ENCODE results near the gene MAGI2.

The MAGI2 gene

DNA sequence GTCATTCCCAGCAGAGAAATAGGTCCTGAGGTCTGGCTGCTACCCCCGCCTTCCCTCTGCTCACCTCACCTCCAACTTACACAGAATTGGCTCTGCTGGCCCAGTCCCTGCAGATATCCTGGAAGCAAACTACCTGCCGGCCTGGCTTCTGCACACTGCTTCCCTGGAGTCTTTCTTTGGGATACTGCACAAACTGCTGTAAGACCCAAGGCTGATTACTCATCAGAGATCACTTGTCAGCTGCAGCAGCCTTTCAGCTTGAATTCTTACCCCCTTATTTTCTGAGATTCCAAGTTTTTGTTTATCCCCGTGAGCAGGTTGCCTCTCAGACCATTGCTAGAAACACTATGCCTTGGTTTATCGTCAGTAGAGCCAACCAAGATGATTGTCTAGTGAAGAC lies 1228.5 kb downstream of the MAGI2 start:
- no peak for DNase-seq (ENCODE audit: low read depth)

GRCh38 chr7:78223598-78223997 lies 1229.9 kb downstream of the MAGI2 start:
- DNase-seq (ENCODE audit: low read depth), result no peak

- DNase-seq (ENCODE audit: low read depth), result no peak
Measured at GRCh38 chr7:78222001-78222751, 1231.3 kb downstream of the MAGI2 start.

GRCh38 chr7:78220754-78221153 lies 1232.7 kb downstream of the MAGI2 start:
- no peak for DNase-seq (ENCODE audit: low read depth)

- no peak for DNase-seq (ENCODE audit: low read depth)
Measured at GRCh38 chr7:78218876-78219275, 1234.6 kb downstream of the MAGI2 start.

- no peak for DNase-seq (ENCODE audit: low read depth)
Measured at GRCh38 chr7:78218051-78218450, 1235.4 kb downstream of the MAGI2 start.

DNA sequence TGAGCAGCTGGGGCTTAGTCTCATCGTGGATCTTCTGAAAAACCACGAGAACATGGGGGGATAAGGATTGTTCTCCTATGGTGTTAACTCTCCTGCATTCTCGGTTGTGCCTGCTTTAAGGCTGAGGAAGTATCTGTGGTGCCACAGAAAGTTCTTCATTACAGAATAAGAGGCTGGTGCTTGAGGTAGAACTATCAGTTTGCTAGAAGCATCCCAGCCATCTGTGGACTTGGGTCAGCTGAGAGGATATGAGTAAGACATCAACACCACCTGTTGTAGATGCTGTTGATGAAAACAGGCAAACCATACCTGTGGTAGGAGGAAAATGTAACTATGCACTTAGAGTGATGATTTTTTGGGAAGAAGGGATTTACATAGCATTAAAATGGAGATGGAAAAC lies 1238.3 kb downstream of the MAGI2 start:
- DNase-seq (ENCODE audit: low read depth), result no peak

DNA sequence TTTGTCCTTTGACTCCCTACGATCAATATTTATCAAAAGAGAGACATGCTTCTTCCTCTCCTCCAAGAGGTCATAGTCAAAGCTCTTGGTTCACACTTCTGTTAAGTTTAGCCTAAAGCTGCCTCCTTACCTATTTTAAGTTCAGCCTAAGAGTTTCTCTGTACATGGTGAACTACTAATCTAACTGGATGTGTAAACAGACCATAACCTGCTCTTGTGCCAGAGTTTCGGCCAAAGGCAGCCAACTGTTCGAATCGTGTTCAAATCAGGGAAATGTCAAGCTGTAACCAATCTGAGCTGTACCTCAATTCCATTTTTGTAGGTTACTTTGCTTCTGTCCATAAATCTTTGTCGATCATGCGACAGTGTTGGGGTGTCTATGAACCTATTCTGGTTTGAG lies 1240.1 kb downstream of the MAGI2 start:
- DNase-seq (ENCODE audit: low read depth), result no peak

DNA sequence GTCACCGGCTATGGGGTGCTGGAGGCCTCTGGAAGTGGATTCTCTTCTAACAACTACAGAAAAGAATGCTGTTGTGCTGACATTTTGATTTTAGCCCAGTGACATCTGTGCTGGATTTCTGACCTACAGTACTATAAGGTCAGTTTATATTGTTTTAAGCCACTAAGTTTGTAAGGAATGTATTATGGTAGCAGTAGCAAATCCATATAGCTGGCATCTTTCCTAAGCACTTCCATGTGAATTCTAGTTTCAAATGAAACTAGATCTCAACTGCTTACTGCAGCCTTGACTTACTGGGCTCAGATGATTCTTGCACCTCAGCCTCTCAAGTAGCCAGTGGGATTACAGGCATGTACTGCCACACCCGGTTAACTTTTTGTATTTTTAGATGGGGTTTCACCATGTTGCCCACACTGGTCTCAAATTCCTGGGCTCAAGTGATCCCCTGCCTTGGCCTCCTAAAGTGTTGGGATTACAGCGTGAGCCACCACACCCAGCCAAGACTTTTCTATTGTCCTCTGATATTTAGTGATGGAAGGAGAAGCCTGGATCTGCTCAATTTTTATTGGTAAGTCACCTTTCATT lies 1240.9 kb downstream of the MAGI2 start:
- DNase-seq (ENCODE audit: low read depth), result no peak

DNA sequence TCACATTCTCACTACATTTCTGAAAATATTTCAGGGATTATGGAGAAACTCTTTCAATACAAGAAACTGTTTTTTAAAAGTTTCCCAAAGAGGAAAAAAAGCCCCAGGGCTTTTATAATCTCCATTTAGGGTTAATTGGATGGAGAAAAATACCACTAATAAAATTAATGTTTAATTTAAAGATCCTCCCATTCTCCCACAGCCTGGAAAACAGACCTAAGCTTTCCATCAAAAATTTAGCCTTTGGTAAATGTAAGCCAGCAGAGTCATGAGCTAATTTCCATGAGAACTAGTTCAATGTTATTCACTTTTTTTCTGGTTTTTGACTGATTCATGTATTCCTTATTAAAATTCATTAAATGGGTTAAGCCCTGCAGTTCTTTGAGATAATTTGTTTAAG lies 1246.2 kb downstream of the MAGI2 start:
- DNase-seq (ENCODE audit: low read depth), result no peak

DNA sequence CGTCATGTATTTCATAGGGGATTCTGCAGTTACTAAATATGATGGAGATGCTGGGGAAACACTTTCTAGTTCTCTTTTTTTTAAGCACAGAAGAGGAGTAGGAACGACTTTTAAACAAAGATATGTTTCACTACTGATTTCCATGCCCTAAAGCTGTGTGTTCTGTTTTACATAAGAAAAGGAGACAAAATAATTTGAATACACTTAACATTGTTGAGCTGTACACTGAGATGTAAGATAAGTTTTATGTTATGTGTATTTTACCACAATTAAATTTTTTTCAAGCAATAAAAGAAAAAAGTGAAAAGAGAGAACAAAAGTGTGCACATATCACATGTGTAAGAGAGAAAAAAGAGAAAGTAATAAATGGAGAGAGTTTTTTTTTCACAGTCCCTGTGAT lies 1246.7 kb downstream of the MAGI2 start:
- no peak for DNase-seq (ENCODE audit: low read depth)

DNA sequence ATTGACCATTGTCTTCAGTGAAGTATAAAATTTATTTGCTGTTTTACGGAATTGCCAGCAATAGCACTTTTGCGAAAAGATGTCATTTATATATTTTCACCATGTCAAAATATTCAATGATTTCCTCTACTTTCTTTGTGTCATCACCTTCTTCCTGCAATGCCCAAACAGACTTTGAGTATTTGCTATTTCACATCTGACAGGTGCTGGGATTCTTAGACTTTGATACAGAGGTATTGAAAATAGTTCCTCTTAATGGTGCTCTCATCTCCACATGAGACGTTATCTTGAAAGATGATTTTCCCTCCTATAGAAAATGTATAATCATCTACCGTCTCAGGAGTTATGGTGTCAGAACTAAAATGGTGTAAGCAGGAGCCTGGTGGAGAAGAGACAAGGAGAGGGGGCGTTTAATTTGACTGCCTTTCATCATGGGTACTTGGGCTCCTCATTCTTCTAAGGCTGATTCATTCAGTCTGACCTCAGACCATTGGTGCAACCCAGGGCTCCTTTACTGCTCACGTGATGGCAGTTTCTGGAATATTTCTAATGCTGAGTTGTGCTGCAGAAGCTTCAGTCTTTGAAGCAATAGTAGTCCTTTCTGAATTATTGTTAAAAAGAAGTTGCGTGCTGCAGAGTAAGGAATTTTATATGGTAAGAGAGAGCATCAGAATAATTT lies 1250.3 kb downstream of the MAGI2 start:
- DNase-seq (ENCODE audit: low read depth), result no peak

- no peak for DNase-seq (ENCODE audit: low read depth)
Measured at GRCh38 chr7:78198756-78199155, 1254.7 kb downstream of the MAGI2 start.

- DNase-seq (ENCODE audit: low read depth), result peak; percentile 56
Measured at GRCh38 chr7:78197447-78197846, 1256.0 kb downstream of the MAGI2 start.

DNA sequence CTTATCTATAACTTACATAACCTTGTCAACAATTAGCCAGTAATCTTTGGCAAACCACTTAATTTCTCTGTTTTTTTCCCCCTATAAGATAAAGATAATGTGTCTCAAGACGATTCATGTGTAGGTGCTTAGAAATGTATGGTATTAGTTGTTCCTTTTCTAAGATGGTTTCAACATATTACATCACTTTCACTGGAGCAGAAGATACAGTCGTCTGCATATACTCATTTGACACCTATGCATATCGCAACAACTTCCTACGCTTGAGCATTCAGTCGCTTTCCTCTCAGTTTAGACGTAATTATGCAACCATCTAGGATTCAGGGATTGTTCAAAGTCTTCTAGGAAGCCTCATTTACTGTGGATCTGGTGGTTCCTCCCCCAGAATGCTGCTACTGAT lies 1258.2 kb downstream of the MAGI2 start:
- DNase-seq (ENCODE audit: low read depth), result no peak

DNA sequence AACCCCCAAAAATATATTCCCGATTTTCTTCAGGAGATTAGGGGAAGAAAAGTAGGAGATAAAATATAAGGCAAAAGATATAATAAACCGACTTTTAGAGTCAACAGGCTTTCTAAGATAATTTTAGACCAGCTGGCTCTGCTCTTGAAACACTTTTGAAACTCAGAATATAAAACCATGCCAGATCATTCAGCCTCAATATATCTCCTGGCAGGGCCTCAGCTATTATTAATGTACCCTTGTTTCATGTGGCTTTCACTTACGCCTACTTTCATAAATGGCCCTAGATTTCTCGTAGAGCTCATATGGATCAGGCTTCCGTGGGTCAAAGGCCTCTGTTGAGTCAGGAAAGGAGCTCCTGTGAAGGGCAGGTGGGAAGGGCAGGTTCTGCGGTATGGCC lies 1258.9 kb downstream of the MAGI2 start:
- DNase-seq (ENCODE audit: low read depth), result no peak

DNA sequence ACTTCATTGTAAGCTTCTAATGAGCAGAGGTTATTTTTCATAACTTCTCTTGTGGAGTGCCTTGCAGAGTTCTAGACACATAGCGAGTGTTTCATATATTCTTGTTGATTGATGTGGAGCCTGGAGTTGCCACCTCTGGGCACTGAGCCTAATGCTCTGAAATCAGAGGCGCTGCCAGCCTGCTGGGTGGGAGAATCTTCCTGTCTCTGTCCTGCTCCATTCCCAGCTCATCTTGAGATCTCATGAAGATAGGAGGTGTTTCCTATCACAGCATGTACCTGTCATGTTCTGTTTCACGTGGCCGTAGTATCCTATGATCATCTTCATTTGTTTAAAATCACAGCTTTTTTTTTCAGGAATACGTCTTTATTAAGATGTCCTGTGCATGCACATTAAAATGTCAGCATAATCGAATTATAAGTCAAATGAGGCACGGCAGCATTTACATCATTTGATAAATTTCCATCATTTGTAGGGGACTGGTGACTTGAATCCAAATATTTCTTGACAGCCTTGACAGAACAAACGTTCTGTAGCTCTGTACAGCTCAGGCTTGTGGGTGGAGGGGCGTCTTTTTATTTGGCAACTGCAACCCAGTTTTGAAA lies 1261.9 kb downstream of the MAGI2 start:
- no peak for DNase-seq (ENCODE audit: low read depth)

- DNase-seq (ENCODE audit: low read depth), result no peak
Measured at GRCh38 chr7:78189762-78190161, 1263.7 kb downstream of the MAGI2 start.

- no peak for DNase-seq (ENCODE audit: low read depth)
Measured at GRCh38 chr7:78185149-78185745, 1268.2 kb downstream of the MAGI2 start.

DNA sequence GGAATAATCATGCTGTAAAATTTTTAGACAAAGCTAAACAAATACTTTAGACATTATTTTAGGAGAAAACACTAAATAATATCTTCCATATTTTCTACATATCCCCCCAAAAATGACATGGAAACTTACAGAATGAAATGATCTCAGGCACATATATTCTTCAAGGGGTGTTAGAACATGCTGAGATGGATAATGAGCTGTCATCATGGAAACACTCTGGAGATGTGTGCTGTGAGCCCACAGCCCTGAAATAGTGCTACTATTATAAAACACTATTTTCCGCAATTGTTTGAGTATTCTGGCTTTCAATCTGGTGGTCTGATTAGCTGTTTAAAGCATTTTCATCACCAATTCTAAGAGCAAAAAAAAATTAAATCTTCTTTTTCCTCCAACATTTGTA lies 1269.2 kb downstream of the MAGI2 start:
- no peak for DNase-seq (ENCODE audit: low read depth)

- no peak for DNase-seq (ENCODE audit: low read depth)
Measured at GRCh38 chr7:78179827-78180477, 1273.5 kb downstream of the MAGI2 start.

- DNase-seq (ENCODE audit: low read depth), result no peak
Measured at GRCh38 chr7:78179211-78179610, 1274.3 kb downstream of the MAGI2 start.
